ENCODE measurements around the gene UGT3A2. TPM values are rescaled to one million over a fixed set of nuclear protein-coding genes. Genes with fewer than 3 reads are reported as not detected.

UGT3A2 gene
- polyA plus RNA-seq, 3 donors, result not detected

DNA sequence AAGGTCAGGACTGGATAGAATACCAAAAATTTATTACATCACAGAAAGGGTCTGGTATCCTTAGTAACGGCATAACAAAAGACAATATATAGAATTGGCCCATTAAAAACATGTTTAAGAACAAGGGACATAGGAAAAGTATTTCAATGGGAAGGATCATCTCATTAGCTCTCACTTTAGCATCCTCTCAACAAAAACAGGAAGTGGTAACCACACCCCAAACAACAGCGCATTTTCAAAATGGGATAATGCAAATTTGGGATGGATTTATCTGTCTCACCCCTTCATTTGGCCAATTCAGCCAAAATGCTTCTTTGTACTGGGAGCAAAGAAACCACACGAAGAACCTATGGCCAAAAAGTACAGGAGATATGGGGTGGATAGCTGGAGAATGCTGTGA is 65.7 kb downstream of the UGT3A2 start:
- H3K27ac Mint-ChIP-seq, result no peak overlapping the region
- DNase-seq, result no peak
- H3K4me1 Mint-ChIP-seq, result no peaks in the 10 kb centered on the region
- H3K9ac ChIP-seq (ENCODE audit: insufficient read depth, low read length, poor library complexity, severe bottlenecking), result no peak overlapping the region
- peaks cover 0 to 4% (median 2%) of the 10 kb centered on the region in 3 donors for H3K27me3 Mint-ChIP-seq (ENCODE audit: low read depth in 3 of 3)
- no peak overlapping the region for H3K4me2 ChIP-seq (replicated peaks; ENCODE audit: extremely low read depth, low read length, poor library complexity, severe bottlenecking)
- no peak overlapping the region for H3K4me3 Mint-ChIP-seq
- no peaks in the 10 kb centered on the region for H3K4me1 ChIP-seq (ENCODE audit: control insufficient read depth in 1 of 2, insufficient read depth in 2 of 2, low read length in 2 of 2)
- TF ChIP-seq, protein P1, sequence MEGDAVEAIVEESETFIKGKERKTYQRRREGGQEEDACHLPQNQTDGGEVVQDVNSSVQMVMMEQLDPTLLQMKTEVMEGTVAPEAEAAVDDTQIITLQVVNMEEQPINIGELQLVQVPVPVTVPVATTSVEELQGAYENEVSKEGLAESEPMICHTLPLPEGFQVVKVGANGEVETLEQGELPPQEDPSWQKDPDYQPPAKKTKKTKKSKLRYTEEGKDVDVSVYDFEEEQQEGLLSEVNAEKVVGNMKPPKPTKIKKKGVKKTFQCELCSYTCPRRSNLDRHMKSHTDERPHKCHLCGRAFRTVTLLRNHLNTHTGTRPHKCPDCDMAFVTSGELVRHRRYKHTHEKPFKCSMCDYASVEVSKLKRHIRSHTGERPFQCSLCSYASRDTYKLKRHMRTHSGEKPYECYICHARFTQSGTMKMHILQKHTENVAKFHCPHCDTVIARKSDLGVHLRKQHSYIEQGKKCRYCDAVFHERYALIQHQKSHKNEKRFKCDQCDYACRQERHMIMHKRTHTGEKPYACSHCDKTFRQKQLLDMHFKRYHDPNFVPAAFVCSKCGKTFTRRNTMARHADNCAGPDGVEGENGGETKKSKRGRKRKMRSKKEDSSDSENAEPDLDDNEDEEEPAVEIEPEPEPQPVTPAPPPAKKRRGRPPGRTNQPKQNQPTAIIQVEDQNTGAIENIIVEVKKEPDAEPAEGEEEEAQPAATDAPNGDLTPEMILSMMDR (IDR thresholded peaks at IDR 0.05), result no peak
- H3K79me2 ChIP-seq (ENCODE audit: insufficient read depth, low read length), result no peaks in the 10 kb centered on the region
- H2AFZ ChIP-seq (ENCODE audit: insufficient read depth, low read depth, low read length, poor library complexity, severe bottlenecking), result no peak overlapping the region
- no peaks in the 10 kb centered on the region for H3K27me3 ChIP-seq (ENCODE audit: control insufficient read depth in 2 of 2, insufficient read depth in 2 of 2, low read length in 2 of 2)
- no peak overlapping the region for H3K4me3 ChIP-seq (replicated peaks in 1 of 3; ENCODE audit: low read depth in 2 of 3, low read length in 3 of 3)
- H3K9me3 Mint-ChIP-seq, result peaks cover 1 to 14% (median 3%) of the 10 kb centered on the region in 7 donors
- intact Hi-C loops (cut with micrococcal nuclease), result no loop called here
- H3K9me3 ChIP-seq (replicated peaks in 1 of 2; ENCODE audit: control insufficient read depth in 1 of 2, insufficient read depth in 1 of 2, low read length in 2 of 2), result no peaks in the 10 kb centered on the region
- no peaks in the 10 kb centered on the region for H3K36me3 ChIP-seq (replicated peaks in 1 of 2; ENCODE audit: control insufficient read depth in 1 of 2, insufficient read depth in 2 of 2, low read length in 2 of 2)
- H3K27ac ChIP-seq (ENCODE audit: low read depth in 1 of 2, low read length in 2 of 2), result no peak overlapping the region
- 75% methylated on average over 1 of the region's 3 CpGs for whole genome bisulfite sequencing (ENCODE audit: insufficient coverage)
- no peaks in the 10 kb centered on the region for H3K36me3 Mint-ChIP-seq
- H4K20me1 ChIP-seq (ENCODE audit: insufficient read depth, low read length), result no peaks in the 10 kb centered on the region

DNA sequence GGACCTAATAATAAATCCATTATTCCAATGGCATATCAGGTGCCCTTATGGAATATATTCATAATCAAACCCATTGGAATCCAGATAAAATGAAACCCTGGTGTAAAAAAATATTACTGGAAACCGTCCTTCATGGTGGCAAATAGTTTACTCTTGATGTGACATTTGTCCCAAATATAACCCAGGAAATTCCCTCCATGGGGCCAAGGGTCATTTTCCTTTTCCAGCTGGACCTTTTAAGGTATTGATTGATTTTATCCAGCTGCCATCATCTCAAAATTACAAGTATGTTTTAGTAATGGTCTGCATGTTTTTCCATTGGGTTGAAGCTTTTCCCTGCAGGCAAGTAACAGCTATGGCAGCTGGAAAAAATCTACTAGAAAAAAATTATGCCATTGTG is 67.1 kb downstream of the UGT3A2 start:
- Histone ChIP-seq H3K4me1 (ENCODE audit: control insufficient read depth in 1 of 2, insufficient read depth in 2 of 2, low read length in 2 of 2) (no peaks in the 10 kb centered on the region), H3K4me3 (replicated peaks in 1 of 3; ENCODE audit: low read depth in 2 of 3, low read length in 3 of 3) (no peak overlapping the region), H4K20me1 (ENCODE audit: insufficient read depth, low read length) (no peaks in the 10 kb centered on the region), H3K27me3 (ENCODE audit: control insufficient read depth in 2 of 2, insufficient read depth in 2 of 2, low read length in 2 of 2) (no peaks in the 10 kb centered on the region), H3K27ac (ENCODE audit: low read depth in 1 of 2, low read length in 2 of 2) (no peak overlapping the region), H3K79me2 (ENCODE audit: insufficient read depth, low read length) (no peaks in the 10 kb centered on the region), H3K9me3 (replicated peaks in 1 of 2; ENCODE audit: control insufficient read depth in 1 of 2, insufficient read depth in 1 of 2, low read length in 2 of 2) (no peaks in the 10 kb centered on the region), H3K36me3 (replicated peaks in 1 of 2; ENCODE audit: control insufficient read depth in 1 of 2, insufficient read depth in 2 of 2, low read length in 2 of 2) (no peaks in the 10 kb centered on the region), H3K4me2 (replicated peaks; ENCODE audit: extremely low read depth, low read length, poor library complexity, severe bottlenecking) (no peak overlapping the region), H3K9ac (ENCODE audit: insufficient read depth, low read length, poor library complexity, severe bottlenecking) (no peak overlapping the region), H2AFZ (ENCODE audit: insufficient read depth, low read depth, low read length, poor library complexity, severe bottlenecking) (no peak overlapping the region)
- Mint-ChIP-seq H3K9me3 (peaks cover 1 to 17% (median 6%) of the 10 kb centered on the region in 7 donors), H3K27ac (no peak overlapping the region), H3K27me3 (ENCODE audit: low read depth in 3 of 3) (peaks cover 3 to 5% (median 4%) of the 10 kb centered on the region in 3 donors), H3K36me3 (no peaks in the 10 kb centered on the region), H3K4me1 (no peaks in the 10 kb centered on the region), H3K4me3 (no peak overlapping the region)
- intact Hi-C loops (cut with micrococcal nuclease), result no loop called here
- DNase-seq, result no peak
- TF ChIP-seq, protein P1 (IDR thresholded peaks at IDR 0.05), result no peak
- no CpG with 5 or more reads among the region's 1 CpG for WGBS (ENCODE audit: insufficient coverage)
